ENCODE measurements around the gene TRAPPC10. TPM values are rescaled to one million over a fixed set of nuclear protein-coding genes. Genes with fewer than 3 reads are reported as not detected.

Gene TRAPPC10
- total RNA-seq, 5 donors from 2014 or later (not counting 1 experiment from before 2014, with no cell fraction given): 82.5 to 144 (median 92.2) TPM

GRCh38 chr21:44057055-44057454 lies 44.9 kb downstream of the TRAPPC10 start:
- WGBS (ENCODE audit: insufficient coverage): 91% methylated on average over 2 of the region's 9 CpGs
- H3K4me1 Mint-ChIP-seq: peaks cover 9 to 31% (median 21%) of the 10 kb centered on the region in 3 donors
- POLR2A ChIA-PET: interaction anchor here in 1 of 2 donors (0.6 kb wide), 1 partner anchor 46 kb away, joined by 12 read pairs; no protein-coding TSS in a partner anchor
- H3K4me1 ChIP-seq (ENCODE audit: control insufficient read depth in 1 of 2, extremely low read depth in 1 of 2, insufficient read depth in 2 of 2, low read length in 2 of 2): peaks cover 0 to 13% of the 10 kb centered on the region in 2 experiments
- H3K27me3 Mint-ChIP-seq: no peaks in the 10 kb centered on the region
- ATAC-seq (replicated peaks in 1 of 4) (no peak), DNase-seq (no peak)
- H3K36me3 ChIP-seq (ENCODE audit: control insufficient read depth in 2 of 2, extremely low read depth in 1 of 2, insufficient read depth in 1 of 2, low read length in 1 of 2): peaks cover 24 to 74% of the 10 kb centered on the region in 2 donors
- H3K27ac Mint-ChIP-seq: peak overlapping the region in 1 of 2 donors; percentile 74
- H3K27ac ChIP-seq (ENCODE audit: low read length): no peak overlapping the region
- H3K9me3 Mint-ChIP-seq: no peaks in the 10 kb centered on the region
- H3K4me3 ChIP-seq (ENCODE audit: control insufficient read depth in 1 of 2, extremely low read depth in 1 of 2, low read length in 1 of 2): no peak overlapping the region
- H3K9me3 ChIP-seq: no peaks in the 10 kb centered on the region
- no peak overlapping the region for H3K4me3 Mint-ChIP-seq
- CTCF ChIA-PET: no interaction called here
- H3K36me3 Mint-ChIP-seq: peaks cover 53% of the 10 kb centered on the region
- H3K27me3 ChIP-seq (replicated peaks in 1 of 2; ENCODE audit: control insufficient read depth in 2 of 2, extremely low read depth in 1 of 2, insufficient read depth in 2 of 2, low read length in 1 of 2): no peaks in the 10 kb centered on the region

- Histone ChIP-seq H3K27me3 (replicated peaks in 1 of 2; ENCODE audit: control insufficient read depth in 2 of 2, extremely low read depth in 1 of 2, insufficient read depth in 2 of 2, low read length in 1 of 2) (no peaks in the 10 kb centered on the region), H3K9me3 (no peaks in the 10 kb centered on the region), H3K4me1 (ENCODE audit: control insufficient read depth in 1 of 2, extremely low read depth in 1 of 2, insufficient read depth in 2 of 2, low read length in 2 of 2) (peaks cover 0 to 15% of the 10 kb centered on the region in 2 experiments), H3K27ac (ENCODE audit: low read length) (peak overlapping the region; percentile 51), H3K4me3 (ENCODE audit: control insufficient read depth in 1 of 2, extremely low read depth in 1 of 2, low read length in 1 of 2) (no peak overlapping the region), H3K36me3 (ENCODE audit: control insufficient read depth in 2 of 2, extremely low read depth in 1 of 2, insufficient read depth in 1 of 2, low read length in 1 of 2) (peaks cover 18 to 70% of the 10 kb centered on the region in 2 donors)
- whole genome bisulfite sequencing (ENCODE audit: insufficient coverage): 71% methylated on average over 15 of the region's 15 CpGs
- POLR2A ChIA-PET: interaction anchor here in 1 of 2 donors (0.6 to 0.8 kb wide), 3 partner anchors 39 to 443 kb away, joined by 3 to 4 read pairs (median 4); no protein-coding TSS in a partner anchor
- H3K4me1 Mint-ChIP-seq: peaks cover 7 to 32% (median 17%) of the 10 kb centered on the region in 3 donors
- ATAC-seq (replicated peaks in 1 of 4): peak; percentile 37 to 76 (median 54)
- no peaks in the 10 kb centered on the region for H3K27me3 Mint-ChIP-seq
- peak in 9 of 35 experiments; percentile 10 to 57 (median 18) for DNase-seq
- peaks cover 51% of the 10 kb centered on the region for H3K36me3 Mint-ChIP-seq
- peak overlapping the region in 2 of 3 donors; percentile 65 to 67 for H3K4me3 Mint-ChIP-seq
- no peaks in the 10 kb centered on the region for H3K9me3 Mint-ChIP-seq
- H3K27ac Mint-ChIP-seq: peak overlapping the region; percentile 84 to 89
- CTCF ChIA-PET: interaction anchor here in 1 of 2 donors (0.6 kb wide), 1 partner anchor 20 kb away, joined by 4 read pairs; no protein-coding TSS in a partner anchor
Observed at GRCh38 chr21:44057960-44058651, 46.0 kb downstream of the TRAPPC10 start.

- no peak overlapping the region for H3K4me3 ChIP-seq (ENCODE audit: control insufficient read depth in 1 of 2, extremely low read depth in 1 of 2, low read length in 1 of 2)
- ChIA-PET POLR2A (no interaction called here), CTCF (interaction anchor here in 1 of 2 donors (0.6 kb wide), 1 partner anchor 19 kb away, joined by 4 read pairs; no protein-coding TSS in a partner anchor)
- H3K27ac Mint-ChIP-seq: peak overlapping the region; percentile 7 to 89
- WGBS (ENCODE audit: insufficient coverage): 93% methylated on average over 11 of the region's 12 CpGs
- H3K36me3 ChIP-seq (ENCODE audit: control insufficient read depth in 2 of 2, extremely low read depth in 1 of 2, insufficient read depth in 1 of 2, low read length in 1 of 2): peaks cover 18 to 72% of the 10 kb centered on the region in 2 donors
- peak overlapping the region in 1 of 3 donors; percentile 44 for H3K4me3 Mint-ChIP-seq
- no peak for ATAC-seq (replicated peaks in 1 of 4)
- peaks cover 0 to 20% of the 10 kb centered on the region in 2 experiments for H3K4me1 ChIP-seq (ENCODE audit: control insufficient read depth in 1 of 2, extremely low read depth in 1 of 2, insufficient read depth in 2 of 2, low read length in 2 of 2)
- peaks cover 10 to 35% (median 17%) of the 10 kb centered on the region in 3 donors for H3K4me1 Mint-ChIP-seq
- DNase-seq: no peak
- no peaks in the 10 kb centered on the region for H3K9me3 Mint-ChIP-seq
- H3K27me3 ChIP-seq (replicated peaks in 1 of 2; ENCODE audit: control insufficient read depth in 2 of 2, extremely low read depth in 1 of 2, insufficient read depth in 2 of 2, low read length in 1 of 2): no peaks in the 10 kb centered on the region
- H3K27ac ChIP-seq (ENCODE audit: low read length): peak overlapping the region; percentile 13
- no peaks in the 10 kb centered on the region for H3K27me3 Mint-ChIP-seq
- H3K36me3 Mint-ChIP-seq: peaks cover 50% of the 10 kb centered on the region
- H3K9me3 ChIP-seq: no peaks in the 10 kb centered on the region
Observed at GRCh38 chr21:44058652-44058964, 46.5 kb downstream of the TRAPPC10 start.

- WGBS (ENCODE audit: insufficient coverage): 96% methylated on average over 10 of the region's 17 CpGs
- Histone ChIP-seq H3K4me3 (ENCODE audit: control insufficient read depth in 1 of 2, extremely low read depth in 1 of 2, low read length in 1 of 2) (no peak overlapping the region), H3K27me3 (replicated peaks in 1 of 2; ENCODE audit: control insufficient read depth in 2 of 2, extremely low read depth in 1 of 2, insufficient read depth in 2 of 2, low read length in 1 of 2) (no peaks in the 10 kb centered on the region), H3K27ac (ENCODE audit: low read length) (no peak overlapping the region), H3K4me1 (ENCODE audit: control insufficient read depth in 1 of 2, extremely low read depth in 1 of 2, insufficient read depth in 2 of 2, low read length in 2 of 2) (peaks cover 0 to 21% of the 10 kb centered on the region in 2 experiments), H3K36me3 (ENCODE audit: control insufficient read depth in 2 of 2, extremely low read depth in 1 of 2, insufficient read depth in 1 of 2, low read length in 1 of 2) (peaks cover 18 to 72% of the 10 kb centered on the region in 2 donors), H3K9me3 (no peaks in the 10 kb centered on the region)
- no peak overlapping the region for H3K27ac Mint-ChIP-seq
- POLR2A ChIA-PET: no interaction called here
- peaks cover 14 to 35% (median 19%) of the 10 kb centered on the region in 3 donors for H3K4me1 Mint-ChIP-seq
- no peak for DNase-seq
- no peaks in the 10 kb centered on the region for H3K27me3 Mint-ChIP-seq
- H3K4me3 Mint-ChIP-seq: peak overlapping the region in 1 of 3 donors; percentile 21
- H3K36me3 Mint-ChIP-seq: peaks cover 50% of the 10 kb centered on the region
- CTCF ChIA-PET: interaction anchor here in 1 of 2 donors (0.6 kb wide), 2 partner anchors 19 to 208 kb away, joined by 3 to 4 read pairs; no protein-coding TSS in a partner anchor
- no peaks in the 10 kb centered on the region for H3K9me3 Mint-ChIP-seq
- no peak for ATAC-seq (replicated peaks in 1 of 4)
Observed at GRCh38 chr21:44058981-44059380, 46.9 kb downstream of the TRAPPC10 start.

GRCh38 chr21:44059710-44060109 lies 47.6 kb downstream of the TRAPPC10 start:
- ChIA-PET CTCF (interaction anchor here in 1 of 2 donors (0.6 kb wide), 1 partner anchor 207 kb away, joined by 3 read pairs; no protein-coding TSS in a partner anchor), POLR2A (no interaction called here)
- Mint-ChIP-seq H3K4me3 (no peak overlapping the region), H3K9me3 (no peaks in the 10 kb centered on the region), H3K36me3 (peaks cover 51% of the 10 kb centered on the region), H3K27ac (peak overlapping the region in 1 of 2 donors; percentile 11), H3K27me3 (no peaks in the 10 kb centered on the region), H3K4me1 (peaks cover 19 to 42% (median 23%) of the 10 kb centered on the region in 3 donors)
- Histone ChIP-seq H3K4me1 (ENCODE audit: control insufficient read depth in 1 of 2, extremely low read depth in 1 of 2, insufficient read depth in 2 of 2, low read length in 2 of 2) (peaks cover 0 to 22% of the 10 kb centered on the region in 2 experiments), H3K27ac (ENCODE audit: low read length) (no peak overlapping the region), H3K9me3 (no peaks in the 10 kb centered on the region), H3K36me3 (ENCODE audit: control insufficient read depth in 2 of 2, extremely low read depth in 1 of 2, insufficient read depth in 1 of 2, low read length in 1 of 2) (peaks cover 17 to 77% of the 10 kb centered on the region in 2 donors), H3K27me3 (replicated peaks in 1 of 2; ENCODE audit: control insufficient read depth in 2 of 2, extremely low read depth in 1 of 2, insufficient read depth in 2 of 2, low read length in 1 of 2) (no peaks in the 10 kb centered on the region), H3K4me3 (ENCODE audit: control insufficient read depth in 1 of 2, extremely low read depth in 1 of 2, low read length in 1 of 2) (no peak overlapping the region)
- ATAC-seq (replicated peaks in 1 of 4) (no peak), DNase-seq (no peak)
- WGBS (ENCODE audit: insufficient coverage): 89% methylated on average over 3 of the region's 4 CpGs

- Mint-ChIP-seq H3K36me3 (peaks cover 42% of the 10 kb centered on the region), H3K4me1 (peaks cover 43 to 62% (median 46%) of the 10 kb centered on the region in 3 donors), H3K27ac (peak overlapping the region in 1 of 2 donors; percentile 43), H3K27me3 (no peaks in the 10 kb centered on the region), H3K9me3 (no peaks in the 10 kb centered on the region), H3K4me3 (no peak overlapping the region)
- DNase-seq (no peak), ATAC-seq (replicated peaks in 1 of 4) (no peak)
- CTCF ChIA-PET: interaction anchor here (0.5 to 1.0 kb wide), 2 partner anchors 41 to 161 kb away, joined by 3 read pairs; no protein-coding TSS in a partner anchor
- Histone ChIP-seq H3K27ac (ENCODE audit: low read length) (no peak overlapping the region), H3K36me3 (ENCODE audit: control insufficient read depth in 2 of 2, extremely low read depth in 1 of 2, insufficient read depth in 1 of 2, low read length in 1 of 2) (peaks cover 8 to 68% of the 10 kb centered on the region in 2 donors), H3K4me1 (ENCODE audit: control insufficient read depth in 1 of 2, extremely low read depth in 1 of 2, insufficient read depth in 2 of 2, low read length in 2 of 2) (peaks cover 8 to 44% of the 10 kb centered on the region in 2 experiments), H3K27me3 (replicated peaks in 1 of 2; ENCODE audit: control insufficient read depth in 2 of 2, extremely low read depth in 1 of 2, insufficient read depth in 2 of 2, low read length in 1 of 2) (no peaks in the 10 kb centered on the region), H3K9me3 (no peaks in the 10 kb centered on the region), H3K4me3 (ENCODE audit: control insufficient read depth in 1 of 2, extremely low read depth in 1 of 2, low read length in 1 of 2) (no peak overlapping the region)
- WGBS (ENCODE audit: insufficient coverage): 87% methylated on average over 3 of the region's 7 CpGs
- POLR2A ChIA-PET: no interaction called here
Observed at GRCh38 chr21:44062380-44062779, 50.3 kb downstream of the TRAPPC10 start.

Data from T-cell (primary cell).